ENCODE results near the gene MGAT1. TPM values are rescaled to one million over a fixed set of nuclear protein-coding genes. Genes with fewer than 3 reads are reported as not detected.

MGAT1 gene
- total and polyA plus RNA-seq, 9 donors, result 66.6 to 154 (median 128) TPM

DNA sequence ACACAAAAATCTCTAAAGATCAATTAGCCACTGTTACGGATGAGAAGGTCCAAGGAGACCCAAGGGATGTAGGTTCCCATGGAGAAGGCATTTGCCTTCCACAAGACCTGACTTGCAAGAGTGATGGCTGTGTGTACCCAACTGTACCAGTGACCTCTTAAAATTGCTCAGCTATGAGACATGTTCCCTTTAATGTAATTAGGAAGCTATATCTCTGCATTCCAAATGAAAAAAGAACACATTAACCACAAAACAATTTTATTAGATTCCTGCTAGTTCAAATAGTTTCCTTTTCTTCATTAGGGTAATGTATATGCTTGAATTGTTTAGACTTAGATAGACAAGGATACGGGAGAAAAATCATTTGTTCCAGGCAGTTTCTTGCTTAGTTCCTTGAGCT is 66.1 kb downstream of the MGAT1 start:
- Histone ChIP-seq H3K4me3 (no peak overlapping the region), H3K4me1 (ENCODE audit: insufficient read depth) (no peaks in the 10 kb centered on the region), H3K27me3 (no peaks in the 10 kb centered on the region), H3K27ac (no peak overlapping the region), H3K9me3 (no peaks in the 10 kb centered on the region), H3K36me3 (no peaks in the 10 kb centered on the region)
- TF ChIP-seq, protein P1, sequence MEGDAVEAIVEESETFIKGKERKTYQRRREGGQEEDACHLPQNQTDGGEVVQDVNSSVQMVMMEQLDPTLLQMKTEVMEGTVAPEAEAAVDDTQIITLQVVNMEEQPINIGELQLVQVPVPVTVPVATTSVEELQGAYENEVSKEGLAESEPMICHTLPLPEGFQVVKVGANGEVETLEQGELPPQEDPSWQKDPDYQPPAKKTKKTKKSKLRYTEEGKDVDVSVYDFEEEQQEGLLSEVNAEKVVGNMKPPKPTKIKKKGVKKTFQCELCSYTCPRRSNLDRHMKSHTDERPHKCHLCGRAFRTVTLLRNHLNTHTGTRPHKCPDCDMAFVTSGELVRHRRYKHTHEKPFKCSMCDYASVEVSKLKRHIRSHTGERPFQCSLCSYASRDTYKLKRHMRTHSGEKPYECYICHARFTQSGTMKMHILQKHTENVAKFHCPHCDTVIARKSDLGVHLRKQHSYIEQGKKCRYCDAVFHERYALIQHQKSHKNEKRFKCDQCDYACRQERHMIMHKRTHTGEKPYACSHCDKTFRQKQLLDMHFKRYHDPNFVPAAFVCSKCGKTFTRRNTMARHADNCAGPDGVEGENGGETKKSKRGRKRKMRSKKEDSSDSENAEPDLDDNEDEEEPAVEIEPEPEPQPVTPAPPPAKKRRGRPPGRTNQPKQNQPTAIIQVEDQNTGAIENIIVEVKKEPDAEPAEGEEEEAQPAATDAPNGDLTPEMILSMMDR (IDR thresholded peaks at IDR 0.05), result no peak
- TF ChIP-seq EP300 (IDR thresholded peaks at IDR 0.05), result no peak
- TF ChIP-seq POLR2A (IDR thresholded peaks at IDR 0.05), result no peak
- 59 to 76% (median 66%) methylated on average over 2 of the region's 2 CpGs for WGBS, 3 donors
- no peak for DNase-seq
- intact Hi-C loops (cut with DNase I), result no loop called here

Other genes starting within 250 kb of the MGAT1 start
- 10 to 100 TPM in 1 of 7 donors, 1 to 10 TPM in 3, not detected in 3; 1.5 to 18.7 (median 3.7) TPM for gene SCGB3A1, start 211.3 kb downstream of the MGAT1 start, total RNA-seq
- gene SCGB3A1, start 211.3 kb downstream of the MGAT1 start, polyA plus RNA-seq, result 1 to 10 TPM in 1 of 2 donors, not detected in 1; 2.7 TPM
- gene FLT4, start 153.2 kb downstream of the MGAT1 start, total RNA-seq, result 10 to 100 TPM in 3 of 7 donors, 1 to 10 TPM in 4; 4.1 to 18.5 (median 7.0) TPM
- gene FLT4, start 153.2 kb downstream of the MGAT1 start, polyA plus RNA-seq, result 10 to 100 TPM in 1 of 2 donors, 1 to 10 TPM in 1; 3.3 to 12.2 TPM
- not detected for gene OR2Y1, start 62.7 kb downstream of the MGAT1 start, total RNA-seq
- gene OR2Y1, start 62.7 kb downstream of the MGAT1 start, polyA plus RNA-seq, result not detected
- 10 to 100 TPM; 22.7 to 47.8 (median 33.8) TPM for gene ZFP62, start 58.5 kb upstream of the MGAT1 start, total RNA-seq
- 10 to 100 TPM; 23.2 to 36.3 TPM for gene ZFP62, start 58.5 kb upstream of the MGAT1 start, polyA plus RNA-seq
- gene BTNL8, start 96.4 kb upstream of the MGAT1 start, total RNA-seq, result 1 to 10 TPM in 1 of 7 donors, under 1 TPM in 2, not detected in 4; 0.24 to 3.9 (median 0.41) TPM
- under 1 TPM in 1 of 2 donors, not detected in 1; 0.04 TPM for gene BTNL8, start 96.4 kb upstream of the MGAT1 start, polyA plus RNA-seq
- under 1 TPM in 2 of 7 donors, not detected in 5; 0.12 to 0.36 TPM for gene BTNL3, start 186.0 kb upstream of the MGAT1 start, total RNA-seq
- not detected for gene BTNL3, start 186.0 kb upstream of the MGAT1 start, polyA plus RNA-seq
- gene BTNL9, start 237.5 kb upstream of the MGAT1 start, total RNA-seq, result 10 to 100 TPM in 3 of 7 donors, 1 to 10 TPM in 3, under 1 TPM in 1; 0.76 to 46.4 (median 9.6) TPM
- 10 to 100 TPM in 1 of 2 donors, 1 to 10 TPM in 1; 7.0 to 10.5 TPM for gene BTNL9, start 237.5 kb upstream of the MGAT1 start, polyA plus RNA-seq